BE2C (cell line): ENCODE results near the gene BNIP1. TPM values are rescaled to one million over a fixed set of nuclear protein-coding genes. Genes with fewer than 3 reads are reported as not detected.

Experiments
- DNase-seq: peaks from one replicate; pipeline ENCODE4 v3.0.0-alpha.2; 2020
- H3K27me3 ChIP-seq: fragments of 250-450 bp; sonication (Bioruptor Pico); 2 replicates; pipeline ENCODE4 v1.5.1; 2020; ENCODE audit warnings: mild to moderate bottlenecking
- H3K36me3 ChIP-seq: fragments of 250-450 bp; sonication (Bioruptor Pico); 2 replicates; pipeline ENCODE4 v1.5.1; 2020; ENCODE audit warnings: mild to moderate bottlenecking
- H3K4me1 ChIP-seq: fragments of 250-450 bp; sonication (Bioruptor Pico); 2 replicates; pipeline ENCODE4 v1.5.1; 2020
- H3K4me3 ChIP-seq: 2 replicates; pipeline ENCODE4 v1.5.1; 2011; ENCODE audit warnings: low read depth, low read length
- H3K9me3 ChIP-seq: fragments of 250-450 bp; sonication (Bioruptor Pico); 2 replicates; pipeline ENCODE4 v1.5.1; 2020
- CTCF ChIP-seq: IDR thresholded peaks from 2 replicates; pipeline ENCODE4 v1.5.1; 2012; ENCODE audit warnings: mild to moderate bottlenecking, low read depth, low read length
- polyA plus RNA-seq: library from polyadenylated mRNA; unstranded; fragments of >200 nt; gene quantifications from one replicate; pipeline ENCODE4 v1.2.1, GENCODE V29; 2012; ENCODE audit warnings: low read depth, missing spikeins; ENCODE audit not compliant: insufficient read length, insufficient read depth

The BNIP1 gene
- polyA plus RNA-seq: 40.1 TPM

DNA sequence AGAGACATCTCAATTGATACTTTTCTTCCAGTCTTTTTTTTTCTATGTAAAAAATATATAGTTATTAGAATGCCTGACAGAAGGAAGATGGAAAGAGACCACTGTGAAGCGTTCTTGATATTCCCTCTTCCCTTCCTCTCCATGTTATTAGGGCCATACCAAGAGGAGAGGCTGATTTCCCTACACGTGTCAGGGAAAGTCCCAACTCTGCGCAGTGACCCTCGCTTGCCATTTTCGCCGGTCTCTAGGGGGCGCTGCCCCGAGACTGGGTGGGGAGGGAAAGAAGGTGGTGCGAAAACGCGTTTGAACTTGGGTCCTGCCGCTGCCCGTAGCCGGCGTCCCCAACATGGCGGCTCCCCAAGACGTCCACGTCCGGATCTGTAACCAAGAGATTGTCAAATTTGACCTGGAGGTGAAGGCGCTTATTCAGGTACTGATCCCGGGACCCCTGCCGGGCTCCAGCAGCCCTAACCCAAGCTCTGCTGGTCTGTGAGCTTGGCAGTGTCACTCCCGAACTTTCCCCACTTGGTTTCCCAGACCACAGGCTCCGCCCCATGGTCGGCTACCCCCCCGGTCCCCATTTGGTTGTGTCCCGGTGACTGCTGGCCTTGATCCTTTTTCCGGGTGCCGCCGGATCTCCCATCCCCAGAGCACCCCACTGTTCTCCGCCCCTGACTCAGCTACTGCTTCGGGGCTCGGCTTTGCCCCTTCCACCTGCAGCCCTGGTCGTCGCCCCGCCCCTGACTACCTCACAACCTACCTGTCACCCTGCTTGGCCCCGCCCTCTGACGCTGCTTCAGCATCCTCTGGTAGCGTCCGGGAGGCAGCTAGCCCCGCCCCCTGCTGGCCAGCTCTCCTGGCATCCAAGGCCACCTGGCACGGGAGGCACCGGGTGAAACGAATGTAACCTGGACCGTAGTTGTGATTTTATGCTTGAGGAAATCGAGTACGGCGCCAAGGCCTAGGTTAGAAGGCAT is at the start of gene BNIP1:
Gene BNIP1, plus strand, starts transcription at position 332 of the 977 bp plus-strand sequence. Its CDS starts 15 bp downstream, at position 347.
- DNase-seq: peak; percentile 95
- Histone ChIP-seq H3K4me3 (peak within 1 kb of the TSS; percentile 90), H3K9me3 (no peaks in the 10 kb centered on the region), H3K36me3 (peaks cover 7% of the 10 kb centered on the region), H3K4me1 (no peaks in the 10 kb centered on the region), H3K27me3 (no peaks in the 10 kb centered on the region)
- peak; percentile 98 for TF ChIP-seq CTCF

GRCh38 chr5:173098787-173099186 is 45.5 kb upstream of the BNIP1 start:
- Histone ChIP-seq H3K36me3 (no peaks in the 10 kb centered on the region), H3K27me3 (no peaks in the 10 kb centered on the region), H3K4me1 (no peaks in the 10 kb centered on the region), H3K4me3 (no peak overlapping the region), H3K9me3 (no peaks in the 10 kb centered on the region)
- DNase-seq: no peak
- TF ChIP-seq CTCF: no peak

GRCh38 chr5:173099461-173099860 is 44.9 kb upstream of the BNIP1 start:
- H3K27me3 ChIP-seq: no peaks in the 10 kb centered on the region
- TF ChIP-seq CTCF: no peak
- no peaks in the 10 kb centered on the region for H3K9me3 ChIP-seq
- no peak overlapping the region for H3K4me3 ChIP-seq
- H3K36me3 ChIP-seq: no peaks in the 10 kb centered on the region
- DNase-seq: no peak
- no peaks in the 10 kb centered on the region for H3K4me1 ChIP-seq

- no peak overlapping the region for H3K4me3 ChIP-seq
- no peaks in the 10 kb centered on the region for H3K4me1 ChIP-seq
- no peaks in the 10 kb centered on the region for H3K27me3 ChIP-seq
- no peaks in the 10 kb centered on the region for H3K9me3 ChIP-seq
- H3K36me3 ChIP-seq: no peaks in the 10 kb centered on the region
- no peak for DNase-seq
- TF ChIP-seq CTCF: no peak
Measured at GRCh38 chr5:173101245-173101644, 43.1 kb upstream of the BNIP1 start.

- no peak overlapping the region for H3K4me3 ChIP-seq
- DNase-seq: no peak
- no peaks in the 10 kb centered on the region for H3K4me1 ChIP-seq
- no peak for TF ChIP-seq CTCF
- H3K36me3 ChIP-seq: no peaks in the 10 kb centered on the region
- H3K27me3 ChIP-seq: no peaks in the 10 kb centered on the region
- H3K9me3 ChIP-seq: no peaks in the 10 kb centered on the region
Measured at GRCh38 chr5:173103411-173103810, 40.9 kb upstream of the BNIP1 start.

DNA sequence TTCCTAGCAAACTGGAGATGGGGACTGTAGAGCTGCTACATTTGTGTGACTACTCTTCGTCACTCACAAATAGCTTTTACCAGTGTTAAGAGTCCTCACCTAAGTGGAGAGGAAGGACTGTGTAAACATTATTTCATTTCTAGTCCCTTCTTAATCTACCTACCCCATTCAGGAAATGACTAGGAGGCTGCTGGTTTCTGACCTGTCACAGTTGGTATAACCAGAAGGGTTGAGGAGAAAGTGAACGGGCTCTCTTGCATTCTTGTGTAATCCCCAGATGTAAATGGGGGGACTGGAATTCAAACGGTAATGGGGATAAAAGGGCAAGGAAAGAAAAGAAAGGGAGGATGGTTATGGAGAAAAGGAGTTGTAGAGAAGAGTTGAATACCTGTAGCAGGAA is 35.4 kb upstream of the BNIP1 start:
- no peak for DNase-seq
- H3K4me1 ChIP-seq: no peaks in the 10 kb centered on the region
- no peak for TF ChIP-seq CTCF
- H3K36me3 ChIP-seq: no peaks in the 10 kb centered on the region
- H3K4me3 ChIP-seq: no peak overlapping the region
- no peaks in the 10 kb centered on the region for H3K9me3 ChIP-seq
- no peaks in the 10 kb centered on the region for H3K27me3 ChIP-seq
